A673 (cell line): ENCODE results near the gene NR1H2.

Source experiments
- EZH2 ChIP-seq: fragments of 200-600 bp; sonication (generic); IDR thresholded peaks from 2 replicates; pipeline ENCODE4 v1.6.1; 2017; ENCODE audit warnings: borderline replicate concordance, low read depth, mild to moderate bottlenecking, mixed read lengths, antibody characterized with exemption, low read length; ENCODE audit not compliant: poor library complexity, severe bottlenecking
- TF ChIP-seq, protein P1 (sequence below): fragments of 300-800, 200-600 bp; sonication (generic); conservative IDR thresholded peaks from 2 replicates; pipeline ENCODE4 v1.5.1; 2017; ENCODE audit warnings: low read depth, mild to moderate bottlenecking, antibody characterized with exemption, low read length, moderate library complexity, mixed read lengths

DNA sequence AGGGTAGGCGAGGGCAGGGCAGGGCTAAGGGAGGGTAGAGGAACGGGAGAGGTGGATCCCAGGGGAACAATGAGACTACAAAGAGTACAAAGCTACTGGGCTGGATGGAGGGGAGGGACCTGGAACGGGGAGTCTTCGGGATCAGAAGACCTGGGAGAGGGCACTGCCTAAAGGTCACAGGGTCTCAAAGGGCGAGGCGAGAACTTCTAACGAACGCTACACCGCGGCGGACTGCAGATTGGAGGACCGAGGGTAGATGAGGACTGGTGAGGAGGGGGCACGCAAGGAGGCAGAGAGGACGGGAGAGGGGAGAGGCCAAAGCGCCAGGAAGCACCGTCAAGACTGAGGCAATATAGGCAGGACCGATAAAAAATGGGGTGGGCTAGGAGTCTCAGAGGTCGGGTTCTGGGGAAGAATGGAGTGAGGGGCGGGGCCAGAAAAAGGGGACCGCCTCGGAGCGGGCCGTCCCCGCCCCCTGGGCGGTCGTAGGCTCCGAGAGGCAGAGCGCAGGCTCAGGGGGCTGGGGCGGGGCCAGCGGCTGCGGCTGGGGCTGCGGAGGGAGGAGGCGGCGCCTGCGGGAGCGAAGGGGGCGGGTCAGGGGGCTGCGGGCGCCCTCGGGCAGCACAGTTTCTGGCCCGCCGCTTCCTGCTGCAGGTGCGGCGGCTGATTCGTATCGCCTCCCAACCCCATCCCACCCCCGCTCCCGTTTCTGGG, 45.7 kb upstream of the NR1H2 start:
- TF ChIP-seq, protein P1, sequence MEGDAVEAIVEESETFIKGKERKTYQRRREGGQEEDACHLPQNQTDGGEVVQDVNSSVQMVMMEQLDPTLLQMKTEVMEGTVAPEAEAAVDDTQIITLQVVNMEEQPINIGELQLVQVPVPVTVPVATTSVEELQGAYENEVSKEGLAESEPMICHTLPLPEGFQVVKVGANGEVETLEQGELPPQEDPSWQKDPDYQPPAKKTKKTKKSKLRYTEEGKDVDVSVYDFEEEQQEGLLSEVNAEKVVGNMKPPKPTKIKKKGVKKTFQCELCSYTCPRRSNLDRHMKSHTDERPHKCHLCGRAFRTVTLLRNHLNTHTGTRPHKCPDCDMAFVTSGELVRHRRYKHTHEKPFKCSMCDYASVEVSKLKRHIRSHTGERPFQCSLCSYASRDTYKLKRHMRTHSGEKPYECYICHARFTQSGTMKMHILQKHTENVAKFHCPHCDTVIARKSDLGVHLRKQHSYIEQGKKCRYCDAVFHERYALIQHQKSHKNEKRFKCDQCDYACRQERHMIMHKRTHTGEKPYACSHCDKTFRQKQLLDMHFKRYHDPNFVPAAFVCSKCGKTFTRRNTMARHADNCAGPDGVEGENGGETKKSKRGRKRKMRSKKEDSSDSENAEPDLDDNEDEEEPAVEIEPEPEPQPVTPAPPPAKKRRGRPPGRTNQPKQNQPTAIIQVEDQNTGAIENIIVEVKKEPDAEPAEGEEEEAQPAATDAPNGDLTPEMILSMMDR: no peak
- no peak for TF ChIP-seq EZH2
